Amniotic stem cell (primary cell): Measurements from ENCODE around the gene RALGPS1.
"Not testable (repeated sequence)": the region's sequence is repeated elsewhere in the genome, so short reads cannot be mapped to it uniquely, and the experiment has no call there.

Source experiments
- DNase-seq: peaks from one replicate; lab custom pipeline; 2025; lab: John Stamatoyannopoulos, UW

RALGPS1 gene

GRCh38 chr9:127137640-127138360, 223.2 kb downstream of the RALGPS1 start:
- no peak for DNase-seq

DNA sequence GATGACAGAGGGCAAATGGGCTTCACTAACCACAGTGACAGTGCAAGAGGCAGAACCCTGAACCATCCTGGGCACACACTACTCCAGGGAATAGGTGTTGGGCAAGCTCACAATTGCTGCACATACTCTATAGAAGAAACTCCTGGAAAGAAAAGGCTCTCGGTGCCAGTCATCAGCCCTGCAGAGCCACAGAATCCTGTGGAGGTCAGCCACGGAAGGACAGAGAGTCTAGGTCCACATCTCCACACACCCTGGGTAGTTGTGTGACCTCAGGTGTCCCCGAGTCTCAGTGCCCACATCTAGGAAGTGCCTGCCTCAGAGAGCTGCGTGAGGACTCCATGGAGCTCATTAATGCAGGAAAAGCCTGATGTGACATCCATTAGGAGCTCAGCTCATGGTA, 223.9 kb downstream of the RALGPS1 start:
- no peak for DNase-seq

DNA sequence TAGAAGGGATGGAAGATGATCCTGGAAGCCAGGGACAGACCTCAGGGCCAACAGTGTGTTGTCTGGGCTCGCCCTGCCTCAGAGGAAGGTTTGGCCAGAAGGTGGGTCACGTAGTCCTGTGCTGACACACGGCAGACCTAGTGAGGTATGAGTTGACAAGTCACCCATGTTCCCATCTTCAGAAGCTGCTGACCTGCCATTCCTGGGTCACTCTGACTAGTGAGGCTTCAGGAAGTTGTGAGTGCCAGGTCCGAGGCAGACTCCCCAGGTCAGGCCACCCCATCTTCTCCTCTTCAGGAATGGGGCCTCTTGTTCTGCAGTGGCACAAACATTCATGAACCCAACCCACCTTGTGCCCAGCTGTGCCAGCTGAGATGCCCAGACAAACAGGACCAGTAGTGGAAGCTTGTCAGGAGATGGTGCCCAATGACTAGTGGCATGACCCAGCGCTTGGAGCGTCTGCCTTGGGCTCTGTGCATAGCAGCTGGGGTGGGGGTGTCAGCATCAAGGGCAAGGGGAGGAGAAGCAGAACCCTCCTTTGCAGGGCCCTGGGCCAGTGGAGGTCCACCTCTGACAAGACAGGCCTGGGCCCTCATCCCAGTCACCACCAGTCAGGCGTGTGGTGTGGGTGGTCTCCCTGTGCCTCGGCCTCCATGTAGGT, 224.6 kb downstream of the RALGPS1 start:
- DNase-seq: no peak

- DNase-seq: no peak
These were observed 225.2 kb downstream of the RALGPS1 start for GRCh38 chr9:127139775-127140174.

GRCh38 chr9:127140181-127140580, 225.6 kb downstream of the RALGPS1 start:
- no peak for DNase-seq

- DNase-seq: no peak
These were observed 226.5 kb downstream of the RALGPS1 start for GRCh38 chr9:127140842-127141675.

DNA sequence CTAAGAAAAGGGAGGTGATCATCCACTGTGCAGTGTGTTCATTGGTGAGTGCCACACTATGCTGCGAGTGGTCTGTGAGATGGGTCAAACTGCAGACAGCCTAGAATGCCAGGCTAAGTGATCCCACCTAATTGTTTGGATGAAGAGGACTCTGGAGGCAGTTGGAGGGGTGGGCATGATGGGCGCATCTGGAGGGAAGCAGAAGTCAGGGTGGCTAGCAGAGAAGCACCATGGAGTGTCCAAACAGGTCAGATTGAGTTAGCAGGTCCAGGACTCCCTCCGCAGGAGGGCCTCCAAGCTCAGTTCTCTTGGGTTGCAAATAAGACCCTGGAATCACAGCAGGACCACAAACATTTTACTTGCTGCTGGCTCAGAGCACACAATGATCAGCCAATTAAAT, 227.7 kb downstream of the RALGPS1 start:
- no peak for DNase-seq

GRCh38 chr9:127142931-127143464, 228.4 kb downstream of the RALGPS1 start:
- DNase-seq: no peak

GRCh38 chr9:127143920-127144465, 229.4 kb downstream of the RALGPS1 start:
- DNase-seq: no peak

GRCh38 chr9:127144670-127145445, 230.3 kb downstream of the RALGPS1 start:
- DNase-seq: no peak

GRCh38 chr9:127146841-127147240, 232.3 kb downstream of the RALGPS1 start:
- not testable (repeated sequence) for DNase-seq

DNA sequence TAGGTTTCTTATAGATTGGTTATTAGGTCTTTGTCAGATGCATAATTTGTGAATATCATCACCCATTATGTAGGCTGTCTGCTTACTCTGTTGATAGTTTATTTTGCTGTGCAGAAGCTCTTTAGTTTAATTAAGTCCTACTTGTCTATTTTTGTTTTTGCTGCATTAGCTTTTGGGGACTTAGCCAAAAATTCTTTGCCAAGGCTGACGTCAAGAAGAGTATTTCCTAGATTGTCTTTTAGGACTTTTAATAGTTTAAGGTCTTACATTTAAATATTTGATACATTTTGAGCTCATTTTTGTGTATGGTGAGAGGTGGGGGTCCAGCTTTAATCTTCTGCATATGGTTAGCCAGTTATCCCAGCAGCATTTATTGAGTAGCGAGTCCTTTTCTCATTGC, 232.7 kb downstream of the RALGPS1 start:
- no peak for DNase-seq

GRCh38 chr9:127148014-127148413, 233.4 kb downstream of the RALGPS1 start:
- no peak for DNase-seq

- no peak for DNase-seq
These were observed 234.4 kb downstream of the RALGPS1 start for GRCh38 chr9:127149010-127149409.

DNA sequence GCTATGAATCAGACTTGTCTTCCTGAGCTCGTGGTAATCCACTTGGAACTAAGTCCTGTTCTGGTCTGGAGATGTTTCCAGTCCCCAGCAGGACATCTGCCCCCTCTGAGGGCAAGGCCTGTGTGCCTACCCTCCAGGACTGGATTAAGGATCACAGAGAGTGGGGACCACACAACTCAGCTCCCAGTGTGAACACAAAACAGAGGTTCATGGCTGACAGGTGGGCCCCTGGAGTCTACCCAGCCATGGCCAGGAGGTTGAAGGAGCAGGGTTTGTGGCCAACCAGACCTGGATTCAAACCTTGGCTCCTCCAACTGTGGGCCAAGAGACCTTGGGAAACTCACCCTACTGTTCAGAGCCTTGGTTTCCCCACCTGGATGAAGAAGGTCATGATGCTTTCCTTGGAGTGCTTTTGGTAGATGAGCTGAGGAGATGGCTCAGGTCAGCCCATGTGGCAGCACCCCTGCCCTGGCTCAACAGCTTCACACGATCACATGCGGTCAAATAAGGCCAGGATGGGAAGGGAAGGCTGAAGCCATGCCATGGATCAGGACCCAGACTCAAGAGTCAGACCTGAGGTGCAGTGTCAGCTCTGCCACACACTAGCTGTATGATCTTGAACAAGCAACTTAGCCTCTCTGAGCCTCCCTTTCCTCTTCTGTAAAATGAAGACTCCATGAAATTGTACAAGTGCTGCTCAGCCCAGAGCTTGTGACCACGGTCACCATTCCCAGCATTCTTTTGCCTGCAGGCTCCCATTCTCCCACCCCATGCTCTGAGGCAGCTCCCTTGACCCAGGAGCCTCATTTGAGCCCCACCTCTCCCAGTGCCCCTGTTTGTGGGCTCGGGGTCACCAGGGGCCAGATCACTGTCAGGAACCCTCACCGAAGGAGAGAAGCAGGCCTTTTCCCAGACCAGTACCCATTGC, 235.1 kb downstream of the RALGPS1 start:
- DNase-seq: no peak

DNA sequence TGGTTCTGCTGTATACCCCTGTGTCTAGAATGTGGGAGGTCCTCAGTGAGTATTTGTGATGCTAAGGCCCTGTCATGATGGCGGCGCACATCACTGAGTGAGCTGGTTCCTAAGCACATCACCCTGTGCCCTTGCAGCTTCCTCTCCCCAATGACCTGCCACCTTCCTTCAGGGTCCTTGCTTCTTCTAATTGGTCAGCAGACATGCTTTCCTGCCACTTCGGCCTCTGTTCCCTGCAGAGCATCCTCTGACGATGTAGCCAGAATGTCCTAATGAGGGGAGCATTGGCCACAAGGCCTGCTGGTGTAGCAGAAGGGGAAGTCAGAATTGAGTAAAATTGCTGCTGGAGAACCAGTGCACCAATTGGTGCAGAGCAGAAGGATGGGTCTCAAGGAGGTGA, 238.9 kb downstream of the RALGPS1 start:
- DNase-seq: no peak

DNA sequence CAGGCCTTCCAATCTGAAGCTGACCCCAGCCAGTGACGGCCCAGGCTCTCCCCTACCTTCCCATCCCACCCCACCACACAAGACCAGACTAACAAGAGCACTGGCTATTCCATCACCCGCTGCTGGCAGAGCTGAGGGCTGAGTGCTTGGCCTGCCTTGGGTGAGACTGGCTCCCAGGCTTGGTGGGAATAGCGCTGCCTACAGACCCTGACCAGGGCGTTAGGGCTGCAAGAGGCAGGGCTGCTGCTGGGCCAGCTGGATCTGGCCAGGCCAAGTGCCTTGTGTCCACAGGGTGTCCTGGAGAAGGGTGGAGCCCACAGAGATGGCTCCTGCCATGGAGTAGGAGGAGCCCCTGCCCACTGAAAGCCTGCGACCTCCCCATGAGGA, 239.4 kb downstream of the RALGPS1 start:
- no peak for DNase-seq

- DNase-seq: peak; percentile 21
These were observed 240.0 kb downstream of the RALGPS1 start for GRCh38 chr9:127154390-127155191.

DNA sequence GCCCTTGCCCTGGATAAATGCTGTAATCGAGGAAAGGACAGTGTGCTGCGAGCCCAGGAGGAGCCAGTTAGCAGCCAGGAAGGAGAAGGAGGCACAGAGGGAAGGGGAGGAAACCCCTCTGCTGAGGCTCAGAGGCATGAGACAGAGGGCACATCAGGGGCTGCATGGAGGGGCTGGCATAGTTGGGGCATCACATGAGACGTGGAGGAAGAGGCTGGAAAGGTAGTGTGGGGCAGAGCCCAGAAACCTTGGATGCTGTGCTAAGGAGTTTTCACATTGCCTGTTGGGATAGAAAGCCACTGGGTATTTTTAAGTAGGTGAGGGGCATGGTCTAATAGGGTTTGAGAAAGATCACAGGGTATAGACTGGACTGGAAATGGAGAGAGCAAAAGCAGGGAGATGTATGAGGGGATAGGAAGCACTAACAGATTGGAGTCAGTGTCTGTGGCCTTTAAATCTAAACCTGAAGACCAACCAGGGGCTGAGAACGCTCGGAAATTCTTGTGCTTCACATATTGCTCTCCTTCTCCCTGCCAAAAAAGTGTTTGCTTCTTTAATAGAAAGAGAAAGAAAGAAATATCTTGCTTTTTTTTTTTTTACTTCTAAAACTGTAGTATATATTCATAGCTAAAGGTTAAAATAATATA, 240.9 kb downstream of the RALGPS1 start:
- DNase-seq: no peak
